AG08395 (cell line): Measurements from ENCODE around the gene MBD6.
A peak's percentile ranks its signal among the peaks of the same experiment; 100 is the strongest.

ENCODE experiments used
- DNase-seq: peaks from one replicate; pipeline ENCODE4 v3.0.0; 2012; ENCODE audit warnings: mixed read lengths, low spot score

Gene MBD6

DNA sequence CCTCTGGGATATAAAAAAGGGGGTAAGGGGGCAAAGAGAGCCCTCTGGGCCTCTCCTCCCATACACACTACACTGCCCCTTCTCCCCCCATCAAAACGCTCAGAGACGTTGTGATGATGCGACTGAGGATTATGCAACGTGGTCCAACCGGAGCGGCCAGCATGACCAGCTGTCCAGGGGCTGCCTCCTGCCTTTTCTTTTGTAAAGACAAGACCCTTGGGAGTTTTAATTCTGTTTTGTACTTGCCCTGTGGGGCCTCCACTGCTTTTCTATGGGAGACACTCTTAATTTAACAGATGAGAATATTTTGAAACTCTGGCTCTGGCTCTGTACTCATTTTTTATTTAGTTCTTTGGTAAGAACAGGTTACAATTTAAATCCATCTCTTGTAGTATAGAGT lies 7.2 kb downstream of the MBD6 start:
- DNase-seq, result no peak

DNA sequence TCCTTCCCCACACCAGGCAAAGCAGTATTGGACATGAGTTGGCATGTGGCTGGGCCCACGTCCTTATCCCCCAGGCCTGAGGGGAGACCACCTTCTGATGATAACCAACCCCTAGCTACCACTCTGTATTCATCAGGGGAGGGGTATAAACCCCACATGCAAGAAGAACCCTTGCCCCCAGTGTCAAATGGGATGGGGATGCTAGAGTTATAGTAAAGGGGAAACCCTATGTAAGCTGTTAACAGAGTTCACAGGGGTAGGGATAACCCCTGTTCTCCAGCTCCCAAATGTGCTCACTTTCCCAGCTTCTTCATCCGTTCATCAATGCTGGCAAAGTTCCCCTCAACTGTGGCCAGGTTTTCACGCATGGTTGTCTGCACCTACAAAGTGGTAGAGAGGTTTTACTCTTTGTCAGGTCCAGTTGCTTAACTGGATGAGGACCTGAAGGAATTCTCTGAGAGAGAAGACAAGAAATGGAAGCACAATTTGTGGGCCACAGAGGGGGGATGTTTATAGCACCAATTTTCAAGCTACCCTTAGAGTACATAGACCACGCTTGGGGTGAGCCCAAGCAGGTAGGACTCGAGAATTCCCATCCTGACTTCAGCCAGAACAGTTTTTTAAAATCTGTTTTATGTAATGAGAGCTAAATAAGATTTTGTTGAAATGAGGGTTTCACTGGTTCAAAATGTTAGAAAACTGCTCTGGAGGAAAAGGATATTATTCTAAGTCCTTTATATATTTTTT lies 7.9 kb downstream of the MBD6 start:
- DNase-seq, result no peak

- DNase-seq, result no peak
Observed at GRCh38 chr12:57531836-57532235, 9.2 kb downstream of the MBD6 start.

DNA sequence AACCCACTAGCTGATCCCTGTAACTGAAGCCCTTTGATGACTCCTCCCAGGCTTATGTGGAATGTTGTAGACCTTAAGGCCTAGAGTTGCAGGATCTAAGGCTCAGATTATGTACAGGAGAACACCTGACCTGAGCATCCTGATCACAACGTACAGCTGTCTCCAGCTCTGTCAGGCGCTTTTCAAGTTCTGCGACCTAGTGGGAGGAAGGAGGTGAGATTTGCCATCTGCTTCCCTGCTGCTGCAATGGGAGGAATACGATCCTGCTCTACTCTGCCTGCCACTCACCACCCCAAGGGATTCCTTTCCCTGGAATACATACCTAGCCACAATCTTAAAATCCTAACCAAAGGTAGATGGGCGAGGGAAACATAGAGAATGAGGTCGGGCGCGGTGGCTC lies 10.5 kb downstream of the MBD6 start:
- no peak for DNase-seq

DNA sequence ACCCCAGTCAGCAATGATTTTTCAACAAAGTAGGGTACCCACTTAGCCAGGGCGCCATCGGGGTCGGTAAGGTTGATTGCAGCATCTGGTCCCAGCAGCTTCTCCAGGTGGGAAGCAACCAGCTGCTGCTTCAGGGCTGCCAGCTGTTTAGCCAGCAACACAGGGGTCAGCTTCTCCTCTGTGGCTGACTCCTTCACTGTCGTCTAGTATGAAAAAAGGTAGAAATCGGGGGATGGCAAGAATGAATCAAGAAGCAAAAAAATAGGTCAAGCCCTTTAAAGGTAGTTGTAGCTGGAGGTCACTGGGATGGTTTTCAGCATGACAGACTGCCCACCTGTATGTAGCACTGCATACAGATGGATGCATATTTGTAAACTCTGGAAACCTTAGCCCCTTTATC lies 11.6 kb downstream of the MBD6 start:
- DNase-seq, result no peak

DNA sequence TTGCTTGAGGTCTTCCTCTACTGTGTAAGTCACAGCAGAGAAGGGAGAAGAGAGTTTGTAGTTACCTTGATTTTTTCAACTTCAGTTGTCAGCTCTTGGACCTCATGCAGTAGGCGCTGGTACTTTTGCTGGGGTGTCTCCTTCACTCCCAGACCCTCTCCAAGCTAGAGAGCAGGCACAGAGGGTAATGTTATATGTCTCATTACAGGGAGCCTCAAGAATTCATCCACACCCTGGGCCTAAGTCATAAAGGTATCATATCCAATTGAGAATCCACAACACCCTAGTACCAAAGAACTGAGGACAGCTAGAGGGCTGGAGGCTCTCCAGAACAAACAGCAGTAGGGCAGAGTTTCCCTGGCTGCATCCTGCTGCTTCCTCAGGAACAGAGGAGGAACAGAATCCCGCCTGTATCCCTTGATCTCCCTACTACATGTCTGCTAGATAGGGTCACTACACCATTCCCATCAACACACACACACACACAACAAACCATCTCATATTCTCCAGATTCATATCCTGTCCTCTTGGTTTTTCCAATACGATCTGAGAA lies 12.4 kb downstream of the MBD6 start:
- DNase-seq, result no peak

GRCh38 chr12:57535764-57536596 lies 13.4 kb downstream of the MBD6 start:
- no peak for DNase-seq

GRCh38 chr12:57536597-57536942 lies 13.9 kb downstream of the MBD6 start:
- no peak for DNase-seq

- DNase-seq, result no peak
Observed at GRCh38 chr12:57539134-57539768, 16.6 kb downstream of the MBD6 start.

DNA sequence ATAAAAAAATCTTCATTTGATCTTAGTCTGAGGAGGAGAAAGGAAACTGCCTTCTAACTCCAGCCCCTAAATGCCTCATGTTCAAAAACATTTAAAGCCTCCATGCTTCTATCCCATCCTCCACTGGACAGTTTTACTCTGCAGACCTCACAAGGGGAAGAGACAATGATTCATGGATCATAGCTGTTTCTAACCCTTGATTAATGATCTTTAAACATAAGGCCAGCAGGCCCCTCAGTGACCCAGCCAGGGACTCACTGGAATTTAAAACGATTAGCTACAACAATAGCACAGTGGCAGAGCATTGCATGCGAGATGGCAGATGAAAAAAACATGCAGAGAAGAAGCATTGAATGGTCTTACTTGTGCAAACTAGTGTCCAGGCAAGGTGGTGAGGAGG lies 18.4 kb downstream of the MBD6 start:
- no peak for DNase-seq

DNA sequence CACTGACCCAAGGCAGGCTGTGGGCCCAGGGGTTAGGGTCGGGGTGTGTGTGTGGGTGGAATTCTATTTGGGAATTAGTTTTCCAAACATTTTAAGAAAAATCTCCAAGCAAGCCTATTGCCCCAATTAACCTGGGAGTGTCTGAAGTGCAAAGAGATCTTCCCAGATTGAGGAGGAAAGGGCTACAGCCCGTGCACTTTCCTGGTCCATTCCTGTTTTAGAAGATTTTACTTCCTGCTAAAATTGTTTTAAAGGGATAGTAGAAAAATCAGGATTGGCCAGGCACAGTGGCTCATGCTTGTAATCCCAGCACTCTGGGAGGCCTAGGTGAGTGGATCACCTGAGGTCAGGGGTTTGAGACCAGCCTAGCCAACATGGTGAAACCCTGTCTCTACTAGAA lies 19.1 kb downstream of the MBD6 start:
- DNase-seq, result no peak

DNA sequence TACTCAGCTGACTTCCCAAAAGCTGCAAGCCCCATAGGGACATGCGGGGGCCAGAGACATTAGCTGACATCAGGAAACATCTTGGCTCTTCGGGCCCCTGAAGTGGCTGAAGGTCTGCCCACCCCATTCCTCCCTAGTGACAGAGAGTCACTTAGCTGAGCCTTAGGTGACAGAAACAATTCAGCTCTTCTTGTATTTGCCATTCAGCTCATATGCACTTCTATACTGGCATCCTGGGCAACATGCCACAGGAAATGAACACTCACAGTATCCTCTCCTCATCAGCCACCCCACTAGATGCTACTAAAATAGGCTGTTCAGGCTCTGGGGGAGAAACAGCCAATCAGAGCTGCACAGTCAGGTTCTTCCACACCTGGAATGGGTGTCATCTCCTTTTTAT lies 21.0 kb downstream of the MBD6 start:
- no peak for DNase-seq

GRCh38 chr12:57545809-57546437 lies 23.3 kb downstream of the MBD6 start:
- no peak for DNase-seq

- DNase-seq, result peak; percentile 99
Observed at GRCh38 chr12:57546438-57547287, 24.0 kb downstream of the MBD6 start, which contains the start of gene DCTN2. TSS of gene DCTN2 (minus strand) at chr12:57547192. CDS start at chr12:57547063, 129 bp downstream.

GRCh38 chr12:57547288-57548012 lies 24.8 kb downstream of the MBD6 start:
- DNase-seq, result no peak

- no peak for DNase-seq
Observed at GRCh38 chr12:57548013-57548315, 25.3 kb downstream of the MBD6 start.

GRCh38 chr12:57548488-57548887 lies 25.9 kb downstream of the MBD6 start:
- DNase-seq, result no peak

DNA sequence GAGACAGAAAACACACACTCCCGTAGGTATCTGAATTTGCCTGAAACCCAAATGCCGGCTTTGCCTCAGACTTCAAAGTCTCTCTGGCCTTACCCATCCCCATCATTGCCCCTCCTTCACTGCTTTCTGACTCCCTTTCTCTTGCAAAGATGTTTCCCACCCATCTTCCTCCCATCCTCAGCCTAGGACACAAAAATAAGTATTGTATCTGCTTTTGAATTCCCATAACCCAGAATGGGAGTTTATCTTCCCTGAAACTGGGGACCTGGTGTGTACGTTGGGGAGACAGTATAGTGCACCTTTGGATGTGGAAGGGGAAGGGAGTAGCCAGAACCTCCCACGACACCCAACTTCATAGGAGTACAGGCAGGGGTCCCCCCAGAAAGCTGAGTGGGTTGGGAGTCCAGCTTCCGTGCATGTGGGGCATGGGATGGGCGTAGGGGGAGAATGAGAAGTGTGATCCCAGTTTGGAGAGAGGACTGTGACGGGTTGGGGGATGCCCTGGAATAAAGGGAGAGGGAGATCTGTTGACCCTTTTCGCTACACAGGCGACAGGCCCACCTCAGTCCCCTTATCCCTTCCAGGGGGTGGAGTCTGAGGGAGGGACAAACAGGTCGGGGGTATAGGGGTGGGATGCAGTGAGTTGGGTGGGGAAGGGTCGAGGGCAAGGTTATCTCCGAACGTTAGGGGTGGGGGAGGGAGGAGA lies 26.7 kb downstream of the MBD6 start:
- DNase-seq, result no peak

GRCh38 chr12:57549909-57550640 lies 27.5 kb downstream of the MBD6 start, which contains the start of gene KIF5A:
TSS of gene KIF5A (plus strand) at chr12:57550044. CDS start at chr12:57550272, 228 bp downstream.
- DNase-seq, result peak; percentile 43
